SK-N-SH (cell line): Measurements from ENCODE around the gene RIN3. TPM values are rescaled to one million over a fixed set of nuclear protein-coding genes. Genes with fewer than 3 reads are reported as not detected.
A peak's percentile ranks its signal among the peaks of the same experiment; 100 is the strongest.

Source experiments
- CTCF ChIA-PET: fragments of 300-600, 350-600 bp; formaldehyde crosslinking; extraction: SDS; loops from one replicate; lab custom pipeline; 2021; lab: Yijun Ruan, JAX
- POLR2A ChIA-PET: fragments of 350-600 bp; sonication (Branson Sonifier 250); formaldehyde crosslinking; extraction: SDS; loops from one replicate; lab custom pipeline; 2020; ENCODE audit warnings: antibody characterized with exemption, inconsistent platforms; lab: Yijun Ruan, JAX
- DNase-seq: peaks from one replicate; pipeline ENCODE4 v3.0.0; 2012
- H2AFZ ChIP-seq: fragments of 200-600 bp; sonication (generic); 2 replicates; pipeline ENCODE4 v1.8.1; 2016; ENCODE audit warnings: antibody characterized with exemption, mild to moderate bottlenecking, low read depth
- H3F3A ChIP-seq: fragments of 200-600 bp; sonication (generic); replicated peaks from 2 replicates; pipeline ENCODE3; 2016; ENCODE audit warnings: antibody characterized with exemption, mild to moderate bottlenecking; ENCODE audit not compliant: insufficient read depth
- H3K27ac ChIP-seq, 2 experiments: fragments of 200-500 bp in 1 of 2; fragments of 200-600 bp in 1 of 2; sonication (Bioruptor generic) in 1 of 2; sonication (generic), shearing (Covaris generic) in 1 of 2; 2 replicates each; pipeline versions ENCODE4 v1.5.1 to v1.6.1; 2014 to 2016; ENCODE audit warnings: low read depth in 2 of 2, inconsistent platforms in 1 of 2, low read length in 1 of 2, mild to moderate bottlenecking in 1 of 2, mixed read lengths in 1 of 2
- H3K27me3 ChIP-seq: fragments of 200-600 bp; sonication (generic), shearing (Covaris generic); 2 replicates; pipeline ENCODE4 v1.6.1; 2016; ENCODE audit warnings: mixed run types; ENCODE audit not compliant: insufficient read depth
- H3K36me3 ChIP-seq, 2 experiments: fragments of 200-500 bp in 1 of 2; fragments of 200-600 bp in 1 of 2; sonication (Bioruptor generic) in 1 of 2; sonication (generic) in 1 of 2; replicated peaks in 1 of 2; 2 replicates each; pipeline versions ENCODE3 to v1.5.1; 2014 to 2016; ENCODE audit warnings: low read length in 1 of 2, mild to moderate bottlenecking in 1 of 2; ENCODE audit not compliant: insufficient read depth in 2 of 2, control insufficient read depth in 1 of 2
- H3K4me1 ChIP-seq, 2 experiments: fragments of 200-500 bp in 1 of 2; fragments of 200-600 bp in 1 of 2; sonication (Bioruptor generic) in 1 of 2; sonication (generic), shearing (Covaris generic) in 1 of 2; 2 replicates each; pipeline versions ENCODE4 v1.5.1 to v1.6.1; 2014 to 2016; ENCODE audit warnings: low read depth in 1 of 2, low read length in 1 of 2, mixed run types in 1 of 2; ENCODE audit not compliant: insufficient read depth in 2 of 2, control insufficient read depth in 1 of 2
- H3K4me2 ChIP-seq: fragments of 200-600 bp; sonication (generic), shearing (Covaris generic); 2 replicates; pipeline ENCODE4 v1.6.1; 2017; ENCODE audit warnings: mixed run types
- H3K4me3 ChIP-seq, 2 experiments: fragments of 200-500 bp in 1 of 2; fragments of 200-600 bp in 1 of 2; sonication (Bioruptor generic) in 1 of 2; sonication (generic), shearing (Covaris generic) in 1 of 2; 2 replicates each; pipeline versions ENCODE4 v1.5.1 to v1.8.1; 2014 to 2016; ENCODE audit warnings: low read depth in 2 of 2, inconsistent platforms in 1 of 2, low read length in 1 of 2, mild to moderate bottlenecking in 1 of 2, mixed read lengths in 1 of 2, moderate library complexity in 1 of 2
- H3K79me2 ChIP-seq: fragments of 200-600 bp; sonication (generic); 2 replicates; pipeline ENCODE4 v1.8.1; 2017; ENCODE audit warnings: mild to moderate bottlenecking; ENCODE audit not compliant: insufficient read depth
- H3K9ac ChIP-seq: fragments of 200-600 bp; sonication (generic); 2 replicates; pipeline ENCODE4 v1.6.1; 2017; ENCODE audit warnings: mixed run types
- H3K9me2 ChIP-seq: fragments of 200-600 bp; sonication (generic); 2 replicates; pipeline ENCODE4 v1.6.1; 2017; ENCODE audit warnings: mixed run types
- H3K9me3 ChIP-seq: fragments of 200-600 bp; sonication (generic); 2 replicates; pipeline ENCODE4 v1.6.1; 2017; ENCODE audit warnings: mixed run types, mild to moderate bottlenecking, moderate library complexity
- H4K20me1 ChIP-seq: fragments of 200-600 bp; sonication (generic); 2 replicates; pipeline ENCODE4 v1.6.1; 2017; ENCODE audit warnings: mild to moderate bottlenecking, mixed run types; ENCODE audit not compliant: insufficient read depth
- CHD2 ChIP-seq: fragments of 150-350 bp; IDR thresholded peaks from 2 replicates; pipeline ENCODE4 v1.6.1; 2018; ENCODE audit warnings: low read length; ENCODE audit not compliant: partially characterized antibody
- ELF1 ChIP-seq: IDR thresholded peaks from 2 replicates; pipeline ENCODE4 v1.4.0; 2012
- FOXJ3 ChIP-seq: sonication (generic); formaldehyde crosslinking; IDR thresholded peaks from 2 replicates; pipeline ENCODE4 v1.5.1; 2020; ENCODE audit warnings: mild to moderate bottlenecking, missing genetic modification reagents
- FOXM1 ChIP-seq: IDR thresholded peaks from 2 replicates; pipeline ENCODE4 v1.4.0; 2012; ENCODE audit warnings: low read depth, mild to moderate bottlenecking
- JUND ChIP-seq: IDR thresholded peaks from 2 replicates; pipeline ENCODE4 v1.4.0; 2012
- NFIC ChIP-seq: IDR thresholded peaks from 2 replicates; pipeline ENCODE4 v1.4.0; 2012; ENCODE audit warnings: borderline replicate concordance
- NRF1 ChIP-seq: IDR thresholded peaks from 2 replicates; pipeline ENCODE4 v1.6.1; 2012; ENCODE audit warnings: low read depth, mild to moderate bottlenecking, low read length
- POLR2AphosphoS5 ChIP-seq: IDR thresholded peaks from 2 replicates; pipeline ENCODE4 v1.6.1; 2012; ENCODE audit warnings: low read depth, low read length
- RAD21 ChIP-seq: IDR thresholded peaks from 2 replicates; pipeline ENCODE4 v1.6.1; 2012; ENCODE audit warnings: mild to moderate bottlenecking, low read length
- RCOR1 ChIP-seq: fragments of 150-350 bp; IDR thresholded peaks from 2 replicates; pipeline ENCODE4 v1.6.1; 2017; ENCODE audit warnings: antibody characterized with exemption, low read length
- TAF1 ChIP-seq: IDR thresholded peaks from 2 replicates; pipeline ENCODE4 v1.6.1; 2012; ENCODE audit warnings: low read depth, mild to moderate bottlenecking, low read length, moderate library complexity, borderline replicate concordance
- TEAD4 ChIP-seq: IDR thresholded peaks from 2 replicates; pipeline ENCODE4 v1.4.0; 2012; ENCODE audit warnings: mild to moderate bottlenecking, borderline replicate concordance; ENCODE audit not compliant: insufficient read depth
- YY1 ChIP-seq: IDR thresholded peaks from 2 replicates; pipeline ENCODE4 v1.4.0; 2012; ENCODE audit warnings: low read depth, mild to moderate bottlenecking
- WGBS: methylation state at CpG from one replicate; pipeline ENCODE4 v1.1.6; 2017; ENCODE audit warnings: low lambda C conversion rate; 5-methylcytosine and 5-hydroxymethylcytosine counted together
- polyA plus RNA-seq, 3 experiments: library from polyadenylated mRNA; depleted of rRNA; stranded (reverse); fragments of >200 nt; gene quantifications; 2 replicates each; pipeline ENCODE4 v1.2.3, GENCODE V29; 2012
- TF ChIP-seq, protein P1 (sequence below): IDR thresholded peaks from 2 replicates; pipeline ENCODE4 v1.4.0; 2012; ENCODE audit warnings: low read depth, borderline replicate concordance
- TF ChIP-seq, protein P2 (sequence below): fragments of 200-600 bp; sonication (generic); IDR thresholded peaks from 2 replicates; pipeline ENCODE4 v1.6.1; 2017; ENCODE audit warnings: antibody characterized with exemption, mild to moderate bottlenecking, moderate library complexity
- TF ChIP-seq, protein P3 (sequence below): IDR thresholded peaks from 2 replicates; pipeline ENCODE4 v1.4.0; 2012; ENCODE audit warnings: low read depth
- TF ChIP-seq, protein P4 (sequence below): IDR thresholded peaks from 2 replicates; pipeline ENCODE4 v1.6.1; 2012; ENCODE audit warnings: mild to moderate bottlenecking, low read depth, low read length, moderate library complexity
- TF ChIP-seq, protein P5 (sequence below): IDR thresholded peaks from 2 replicates; pipeline ENCODE4 v1.4.0; 2012; ENCODE audit warnings: low read depth, borderline replicate concordance

RIN3 gene
- polyA plus RNA-seq, 1 of the 3 experiments (the other 2 are of a cell fraction): 12.4 TPM

DNA sequence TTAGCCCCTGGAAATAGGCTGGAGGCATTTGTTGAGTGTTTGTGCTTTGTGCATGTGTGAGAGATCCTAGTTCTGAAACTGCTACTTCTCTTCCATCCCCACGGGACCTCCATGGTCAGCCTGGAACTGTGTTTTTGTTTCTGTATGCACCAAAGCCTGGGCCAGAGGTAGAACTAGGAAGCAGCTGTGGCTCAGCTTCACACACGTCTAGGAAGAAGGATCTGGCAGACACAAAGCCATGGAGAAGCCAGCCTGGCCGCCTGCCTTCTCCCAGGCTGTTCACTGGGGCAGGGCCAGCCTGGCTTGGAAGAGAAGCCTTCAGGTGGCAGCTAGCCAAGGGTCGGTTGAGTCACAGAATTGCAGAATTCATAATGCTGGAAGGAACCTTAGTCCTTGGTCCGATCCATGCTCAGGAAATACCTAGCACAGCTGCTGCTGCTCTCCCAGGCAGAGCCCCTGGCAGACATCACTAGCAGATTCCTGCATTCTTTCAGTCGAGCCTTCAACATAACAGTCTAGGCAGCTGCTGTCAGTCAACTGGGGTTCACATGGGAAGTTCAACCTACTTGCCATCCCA, 27.0 kb downstream of the RIN3 start (continued):
- TF ChIP-seq, protein P1, sequence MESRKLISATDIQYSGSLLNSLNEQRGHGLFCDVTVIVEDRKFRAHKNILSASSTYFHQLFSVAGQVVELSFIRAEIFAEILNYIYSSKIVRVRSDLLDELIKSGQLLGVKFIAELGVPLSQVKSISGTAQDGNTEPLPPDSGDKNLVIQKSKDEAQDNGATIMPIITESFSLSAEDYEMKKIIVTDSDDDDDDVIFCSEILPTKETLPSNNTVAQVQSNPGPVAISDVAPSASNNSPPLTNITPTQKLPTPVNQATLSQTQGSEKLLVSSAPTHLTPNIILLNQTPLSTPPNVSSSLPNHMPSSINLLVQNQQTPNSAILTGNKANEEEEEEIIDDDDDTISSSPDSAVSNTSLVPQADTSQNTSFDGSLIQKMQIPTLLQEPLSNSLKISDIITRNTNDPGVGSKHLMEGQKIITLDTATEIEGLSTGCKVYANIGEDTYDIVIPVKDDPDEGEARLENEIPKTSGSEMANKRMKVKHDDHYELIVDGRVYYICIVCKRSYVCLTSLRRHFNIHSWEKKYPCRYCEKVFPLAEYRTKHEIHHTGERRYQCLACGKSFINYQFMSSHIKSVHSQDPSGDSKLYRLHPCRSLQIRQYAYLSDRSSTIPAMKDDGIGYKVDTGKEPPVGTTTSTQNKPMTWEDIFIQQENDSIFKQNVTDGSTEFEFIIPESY: 0 out of 2 replicates have a peak, but pooled peaks have one; percentile 50
- TF ChIP-seq FOXM1: peak; percentile 25; the same call in 1 of the 2 replicates
- TF ChIP-seq TEAD4: peak; percentile 69
- TF ChIP-seq CHD2: no peak
- TF ChIP-seq, protein P2, sequence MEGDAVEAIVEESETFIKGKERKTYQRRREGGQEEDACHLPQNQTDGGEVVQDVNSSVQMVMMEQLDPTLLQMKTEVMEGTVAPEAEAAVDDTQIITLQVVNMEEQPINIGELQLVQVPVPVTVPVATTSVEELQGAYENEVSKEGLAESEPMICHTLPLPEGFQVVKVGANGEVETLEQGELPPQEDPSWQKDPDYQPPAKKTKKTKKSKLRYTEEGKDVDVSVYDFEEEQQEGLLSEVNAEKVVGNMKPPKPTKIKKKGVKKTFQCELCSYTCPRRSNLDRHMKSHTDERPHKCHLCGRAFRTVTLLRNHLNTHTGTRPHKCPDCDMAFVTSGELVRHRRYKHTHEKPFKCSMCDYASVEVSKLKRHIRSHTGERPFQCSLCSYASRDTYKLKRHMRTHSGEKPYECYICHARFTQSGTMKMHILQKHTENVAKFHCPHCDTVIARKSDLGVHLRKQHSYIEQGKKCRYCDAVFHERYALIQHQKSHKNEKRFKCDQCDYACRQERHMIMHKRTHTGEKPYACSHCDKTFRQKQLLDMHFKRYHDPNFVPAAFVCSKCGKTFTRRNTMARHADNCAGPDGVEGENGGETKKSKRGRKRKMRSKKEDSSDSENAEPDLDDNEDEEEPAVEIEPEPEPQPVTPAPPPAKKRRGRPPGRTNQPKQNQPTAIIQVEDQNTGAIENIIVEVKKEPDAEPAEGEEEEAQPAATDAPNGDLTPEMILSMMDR: no peak
- TF ChIP-seq JUND: peak; percentile 72
- TF ChIP-seq TAF1: peak; percentile 23; the same call in 1 of the 2 replicates
- no peak for TF ChIP-seq RAD21
- no peak for TF ChIP-seq FOXJ3 (CRISPR knock-in tag)
- peak; percentile 73 for TF ChIP-seq ELF1

DNA sequence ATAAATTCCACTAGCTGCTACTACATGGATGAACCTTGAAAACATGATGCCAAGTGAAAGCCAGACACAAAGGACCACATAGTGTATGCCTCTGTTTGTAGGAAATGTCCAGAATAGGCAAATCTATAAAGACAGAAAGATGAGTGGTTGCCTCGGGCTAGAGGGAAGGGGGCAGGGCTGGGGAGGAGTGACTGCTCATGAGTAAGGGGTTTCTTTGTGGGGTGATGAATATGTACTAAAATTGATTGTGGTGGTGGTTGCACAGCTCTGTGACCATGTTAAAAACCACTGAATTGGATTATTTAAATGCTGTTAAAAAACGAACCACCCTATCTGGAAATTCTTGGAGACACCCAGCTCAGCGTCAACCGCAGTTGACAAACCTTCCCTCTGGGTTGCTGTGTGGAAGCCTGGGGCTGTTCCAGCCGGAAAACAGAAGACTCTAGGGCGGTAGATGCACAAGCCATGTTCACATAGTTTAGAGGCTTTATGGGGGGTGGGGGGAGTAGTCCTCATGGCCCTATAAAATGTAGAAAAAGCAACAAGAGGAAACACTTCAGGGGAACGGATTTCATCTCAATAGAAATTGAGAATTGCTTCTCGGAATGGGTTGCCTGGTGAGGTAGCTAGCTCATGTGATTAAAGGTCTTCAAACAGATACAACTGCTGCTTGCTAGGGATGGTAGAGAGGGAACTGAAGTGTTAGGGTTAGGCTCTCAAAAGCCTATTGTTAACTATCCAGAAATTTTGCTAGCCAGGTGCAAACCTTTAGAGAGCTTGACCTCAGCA, 29.4 kb downstream of the RIN3 start:
- H3K4me2 ChIP-seq: no peak overlapping the region
- H3K9me3 ChIP-seq: no peaks in the 10 kb centered on the region
- H3K9ac ChIP-seq: no peak overlapping the region
- H3K4me3 ChIP-seq: no peak overlapping the region
- H3F3A ChIP-seq: peaks cover 27% of the 10 kb centered on the region
- no peaks in the 10 kb centered on the region for H3K36me3 ChIP-seq
- WGBS: 59% methylated on average over 8 of the region's 8 CpGs
- POLR2A ChIA-PET: no interaction called here
- peaks cover 64% of the 10 kb centered on the region for H3K79me2 ChIP-seq
- DNase-seq: no peak
- CTCF ChIA-PET: no interaction called here
- H3K27me3 ChIP-seq: no peaks in the 10 kb centered on the region
- H3K4me1 ChIP-seq: peaks cover 0 to 22% of the 10 kb centered on the region in 2 experiments; a peak in 3 of 4 replicates
- TF ChIP-seq, protein P3, sequence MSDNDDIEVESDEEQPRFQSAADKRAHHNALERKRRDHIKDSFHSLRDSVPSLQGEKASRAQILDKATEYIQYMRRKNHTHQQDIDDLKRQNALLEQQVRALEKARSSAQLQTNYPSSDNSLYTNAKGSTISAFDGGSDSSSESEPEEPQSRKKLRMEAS: no peak
- TF ChIP-seq RCOR1 (no peak), NFIC (no peak), POLR2AphosphoS5 (no peak), TAF1 (no peak), NRF1 (no peak), YY1 (no peak), FOXJ3 (CRISPR knock-in tag) (no peak), RAD21 (no peak)
- TF ChIP-seq, protein P4, sequence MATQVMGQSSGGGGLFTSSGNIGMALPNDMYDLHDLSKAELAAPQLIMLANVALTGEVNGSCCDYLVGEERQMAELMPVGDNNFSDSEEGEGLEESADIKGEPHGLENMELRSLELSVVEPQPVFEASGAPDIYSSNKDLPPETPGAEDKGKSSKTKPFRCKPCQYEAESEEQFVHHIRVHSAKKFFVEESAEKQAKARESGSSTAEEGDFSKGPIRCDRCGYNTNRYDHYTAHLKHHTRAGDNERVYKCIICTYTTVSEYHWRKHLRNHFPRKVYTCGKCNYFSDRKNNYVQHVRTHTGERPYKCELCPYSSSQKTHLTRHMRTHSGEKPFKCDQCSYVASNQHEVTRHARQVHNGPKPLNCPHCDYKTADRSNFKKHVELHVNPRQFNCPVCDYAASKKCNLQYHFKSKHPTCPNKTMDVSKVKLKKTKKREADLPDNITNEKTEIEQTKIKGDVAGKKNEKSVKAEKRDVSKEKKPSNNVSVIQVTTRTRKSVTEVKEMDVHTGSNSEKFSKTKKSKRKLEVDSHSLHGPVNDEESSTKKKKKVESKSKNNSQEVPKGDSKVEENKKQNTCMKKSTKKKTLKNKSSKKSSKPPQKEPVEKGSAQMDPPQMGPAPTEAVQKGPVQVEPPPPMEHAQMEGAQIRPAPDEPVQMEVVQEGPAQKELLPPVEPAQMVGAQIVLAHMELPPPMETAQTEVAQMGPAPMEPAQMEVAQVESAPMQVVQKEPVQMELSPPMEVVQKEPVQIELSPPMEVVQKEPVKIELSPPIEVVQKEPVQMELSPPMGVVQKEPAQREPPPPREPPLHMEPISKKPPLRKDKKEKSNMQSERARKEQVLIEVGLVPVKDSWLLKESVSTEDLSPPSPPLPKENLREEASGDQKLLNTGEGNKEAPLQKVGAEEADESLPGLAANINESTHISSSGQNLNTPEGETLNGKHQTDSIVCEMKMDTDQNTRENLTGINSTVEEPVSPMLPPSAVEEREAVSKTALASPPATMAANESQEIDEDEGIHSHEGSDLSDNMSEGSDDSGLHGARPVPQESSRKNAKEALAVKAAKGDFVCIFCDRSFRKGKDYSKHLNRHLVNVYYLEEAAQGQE: no peak
- TF ChIP-seq, protein P2: no peak
- TF ChIP-seq, protein P5, sequence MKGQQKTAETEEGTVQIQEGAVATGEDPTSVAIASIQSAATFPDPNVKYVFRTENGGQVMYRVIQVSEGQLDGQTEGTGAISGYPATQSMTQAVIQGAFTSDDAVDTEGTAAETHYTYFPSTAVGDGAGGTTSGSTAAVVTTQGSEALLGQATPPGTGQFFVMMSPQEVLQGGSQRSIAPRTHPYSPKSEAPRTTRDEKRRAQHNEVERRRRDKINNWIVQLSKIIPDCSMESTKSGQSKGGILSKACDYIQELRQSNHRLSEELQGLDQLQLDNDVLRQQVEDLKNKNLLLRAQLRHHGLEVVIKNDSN: no peak
- H4K20me1 ChIP-seq: no peaks in the 10 kb centered on the region
- no peaks in the 10 kb centered on the region for H3K9me2 ChIP-seq
- H2AFZ ChIP-seq: no peak overlapping the region
- H3K27ac ChIP-seq: no peak overlapping the region
